Breast epithelium (tissue), 4 donors: ENCODE measurements around the gene FBH1. TPM values are rescaled to one million over a fixed set of nuclear protein-coding genes. Genes with fewer than 3 reads are reported as not detected.

Experiments
- DNase-seq, 2 donors: peaks; one replicate each; pipeline ENCODE4 v3.0.0-alpha.2; 2019; ENCODE audit warnings: low spot score in 2 of 2
- H3K27ac ChIP-seq, 2 donors: fragments of 200-600 bp; sonication (generic) in 1 of 2; one replicate each; pipeline ENCODE4 v1.5.1; 2016 to 2019; ENCODE audit warnings: mild to moderate bottlenecking in 1 of 2
- H3K27me3 ChIP-seq, 2 donors: fragments of 200-600 bp; sonication (generic) in 1 of 2; one replicate each; pipeline versions ENCODE4 v1.5.1 to v1.6.0; 2017 to 2019; ENCODE audit warnings: control low read depth in 1 of 2, mild to moderate bottlenecking in 1 of 2
- H3K36me3 ChIP-seq: fragments of 200-600 bp; one replicate; pipeline ENCODE4 v1.5.1; 2019
- H3K4me1 ChIP-seq, 2 donors: fragments of 200-600 bp; sonication (generic); one replicate each; pipeline ENCODE4 v1.5.1; 2016 to 2019; ENCODE audit warnings: control low read depth in 1 of 2
- H3K4me3 ChIP-seq, 3 donors: fragments of 200-600 bp; sonication (generic); 1 replicate in 2 of 3; 2 replicates in 1 of 3; pipeline ENCODE4 v1.5.1; 2016 to 2019; ENCODE audit warnings: mild to moderate bottlenecking in 3 of 3, moderate library complexity in 2 of 3
- H3K9me3 ChIP-seq, 2 donors: fragments of 200-600 bp; sonication (generic) in 1 of 2; one replicate each; pipeline ENCODE4 v1.5.1; 2016 to 2019; ENCODE audit warnings: control low read depth in 1 of 2
- CTCF ChIP-seq, 3 donors: fragments of 450-650 bp; IDR thresholded peaks; one replicate each; pipeline ENCODE4 v1.5.1; 2016 to 2017; ENCODE audit warnings: antibody characterized with exemption in 3 of 3, mild to moderate bottlenecking in 3 of 3, moderate library complexity in 3 of 3
- POLR2A ChIP-seq: fragments of 450-650 bp; IDR thresholded peaks from one replicate; pipeline ENCODE4 v1.6.1; 2016; ENCODE audit warnings: antibody characterized with exemption, mild to moderate bottlenecking, moderate library complexity
- POLR2AphosphoS5 ChIP-seq, 3 donors: sonication (generic); formaldehyde crosslinking; IDR thresholded peaks; one replicate each; pipeline ENCODE4 v1.6.1; 2017; ENCODE audit warnings: antibody characterized with exemption in 3 of 3
- intact Hi-C: fragments of 100-400 bp; cut with DNase I; formaldehyde crosslinking; loops from one replicate; pipeline ENCODE4 v1.15.1; 2023; ENCODE audit warnings: low total_unique reads
- total RNA-seq, 3 donors: library from RNA; depleted of rRNA; stranded (reverse); fragments of >200 nt; gene quantifications; one replicate each; pipeline ENCODE4 v1.1.0, GENCODE V29; 2016

Gene FBH1
- total RNA-seq, 3 donors from 2014 or later: 91.2 to 115 (median 109) TPM

GRCh38 chr10:5910323-5911100 lies 20.5 kb downstream of the FBH1 start:
- no peak for TF ChIP-seq POLR2AphosphoS5 (IDR thresholded peaks at IDR 0.05)
- TF ChIP-seq CTCF (IDR thresholded peaks at IDR 0.05): no peak
- no peak for TF ChIP-seq POLR2A
- intact Hi-C loops: no loop called here
- no peak for DNase-seq
- Histone ChIP-seq H3K4me1 (no peaks in the 10 kb centered on the region), H3K36me3 (peaks cover 4% of the 10 kb centered on the region), H3K27ac (no peak overlapping the region), H3K27me3 (no peaks in the 10 kb centered on the region), H3K4me3 (no peak overlapping the region), H3K9me3 (no peaks in the 10 kb centered on the region)

GRCh38 chr10:5911670-5912069 lies 21.6 kb downstream of the FBH1 start:
- DNase-seq: no peak
- Histone ChIP-seq H3K4me1 (no peaks in the 10 kb centered on the region), H3K36me3 (peaks cover 4% of the 10 kb centered on the region), H3K4me3 (no peak overlapping the region), H3K9me3 (no peaks in the 10 kb centered on the region), H3K27me3 (no peaks in the 10 kb centered on the region), H3K27ac (no peak overlapping the region)
- TF ChIP-seq POLR2AphosphoS5 (IDR thresholded peaks at IDR 0.05): no peak
- no peak for TF ChIP-seq CTCF (IDR thresholded peaks at IDR 0.05)
- no peak for TF ChIP-seq POLR2A
- intact Hi-C loops: no loop called here

GRCh38 chr10:5913736-5914135 lies 23.7 kb downstream of the FBH1 start:
- intact Hi-C loops: no loop called here
- TF ChIP-seq CTCF (IDR thresholded peaks at IDR 0.05) (no peak), POLR2A (no peak), POLR2AphosphoS5 (IDR thresholded peaks at IDR 0.05) (no peak)
- no peaks in the 10 kb centered on the region for H3K27me3 ChIP-seq
- no peak overlapping the region for H3K27ac ChIP-seq
- no peaks in the 10 kb centered on the region for H3K4me1 ChIP-seq
- no peak overlapping the region for H3K4me3 ChIP-seq
- no peak for DNase-seq
- peaks cover 11% of the 10 kb centered on the region for H3K36me3 ChIP-seq
- H3K9me3 ChIP-seq: no peaks in the 10 kb centered on the region

DNA sequence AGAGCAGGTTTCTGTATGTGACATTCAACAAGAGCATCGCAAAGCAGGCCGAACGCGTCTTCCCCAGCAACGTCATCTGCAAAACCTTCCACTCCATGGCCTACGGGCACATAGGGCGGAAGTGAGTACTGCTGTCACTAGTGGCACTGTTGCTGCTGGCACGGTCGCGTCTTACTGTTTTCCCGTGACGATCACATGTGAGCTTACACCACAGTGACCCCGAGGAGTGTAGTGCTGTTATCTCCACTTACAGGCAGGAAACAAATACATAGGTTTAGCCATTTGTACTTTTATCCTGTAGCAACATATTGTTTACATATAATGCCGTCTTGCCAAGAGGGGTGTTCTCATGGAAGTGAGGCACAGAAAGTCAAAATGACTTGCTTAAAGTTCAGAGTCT lies 25.4 kb downstream of the FBH1 start:
- Histone ChIP-seq H3K36me3 (peaks cover 11% of the 10 kb centered on the region), H3K27me3 (no peaks in the 10 kb centered on the region), H3K9me3 (no peaks in the 10 kb centered on the region), H3K27ac (no peak overlapping the region), H3K4me1 (no peaks in the 10 kb centered on the region), H3K4me3 (no peak overlapping the region)
- intact Hi-C loops: no loop called here
- TF ChIP-seq POLR2A (no peak), CTCF (IDR thresholded peaks at IDR 0.05) (no peak), POLR2AphosphoS5 (IDR thresholded peaks at IDR 0.05) (no peak)
- no peak for DNase-seq

DNA sequence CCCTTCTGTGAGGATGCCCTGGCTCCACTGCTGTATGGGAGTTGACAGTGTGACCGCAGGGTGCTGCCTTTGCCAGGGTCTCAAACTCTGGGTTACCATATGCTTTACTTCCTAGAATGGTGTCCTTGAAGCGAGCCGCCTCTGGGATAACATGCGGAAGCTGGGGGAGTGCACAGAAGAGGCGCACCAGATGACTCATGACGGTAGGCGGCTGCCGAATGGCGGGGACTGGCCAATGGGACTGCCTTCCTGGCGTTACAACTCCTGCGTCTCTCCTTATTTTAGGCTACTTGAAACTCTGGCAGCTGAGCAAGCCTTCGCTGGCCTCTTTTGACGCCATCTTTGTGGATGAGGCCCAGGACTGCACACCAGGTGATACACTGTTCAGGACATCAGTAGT lies 27.3 kb downstream of the FBH1 start:
- Histone ChIP-seq H3K27me3 (no peaks in the 10 kb centered on the region), H3K36me3 (peaks cover 11% of the 10 kb centered on the region)
- intact Hi-C loops: no loop called here

More for the DNA sequence above, 27.3 kb downstream of the FBH1 start:
- no peak overlapping the region for H3K27ac ChIP-seq
- H3K4me3 ChIP-seq: no peak overlapping the region
- TF ChIP-seq POLR2AphosphoS5 (IDR thresholded peaks at IDR 0.05) (no peak), CTCF (IDR thresholded peaks at IDR 0.05) (no peak), POLR2A (no peak)
- DNase-seq: no peak
- no peaks in the 10 kb centered on the region for H3K9me3 ChIP-seq
- H3K4me1 ChIP-seq: no peaks in the 10 kb centered on the region
